Thoracic aorta (tissue), 2 donors: Measurements from ENCODE around the gene LAMA1. TPM values are rescaled to one million over a fixed set of nuclear protein-coding genes. Genes with fewer than 3 reads are reported as not detected.

ENCODE experiments used
- ATAC-seq: fragments of 150-250 bp; one replicate; pipeline ENCODE4 v1.8.0; 2017; ENCODE audit warnings: low read depth; ENCODE audit not compliant: insufficient number of reproducible peaks, low FRiP score
- DNase-seq: peaks from one replicate; pipeline ENCODE4 v3.0.0-alpha.2; 2020; ENCODE audit warnings: low spot score
- H3K27ac ChIP-seq, 2 donors: fragments of 200-600 bp; sonication (generic); 1 replicate in 1 of 2; 2 replicates in 1 of 2; pipeline ENCODE4 v1.5.1; 2016; ENCODE audit warnings: mild to moderate bottlenecking in 2 of 2, moderate library complexity in 2 of 2
- H3K27me3 ChIP-seq: fragments of 200-600 bp; sonication (generic); replicated peaks from 2 replicates; pipeline ENCODE4 v1.6.0; 2016; ENCODE audit warnings: mild to moderate bottlenecking; ENCODE audit not compliant: insufficient read depth
- H3K36me3 ChIP-seq: fragments of 200-600 bp; sonication (generic); one replicate; pipeline ENCODE4 v1.5.1; 2016
- H3K4me1 ChIP-seq, 2 donors: fragments of 200-600 bp; sonication (generic); 1 replicate in 1 of 2; 2 replicates in 1 of 2; pipeline versions ENCODE4 v1.5.1 to v1.6.0; 2016; ENCODE audit warnings: low read depth in 2 of 2, mild to moderate bottlenecking in 1 of 2; ENCODE audit not compliant: control insufficient read depth in 1 of 2
- H3K4me3 ChIP-seq: fragments of 200-600 bp; sonication (generic); 2 replicates; pipeline ENCODE4 v1.5.1; 2016; ENCODE audit warnings: mild to moderate bottlenecking
- H3K9me3 ChIP-seq: fragments of 200-600 bp; sonication (generic); 2 replicates; pipeline ENCODE4 v1.5.1; 2016
- CTCF ChIP-seq: fragments of 200-600 bp; sonication (generic); IDR thresholded peaks from one replicate; pipeline ENCODE4 v1.5.1; 2019; ENCODE audit warnings: antibody characterized with exemption
- total RNA-seq, 2 donors: library from RNA; depleted of rRNA; stranded (reverse); fragments of >200 nt; gene quantifications; one replicate each; pipeline versions ENCODE4 v1.1.0 to v1.2.3, GENCODE V29; 2016

LAMA1 gene
- total RNA-seq, 2 donors from 2014 or later: 0.56 TPM; not detected in 1

- no peak for TF ChIP-seq CTCF
- Histone ChIP-seq H3K36me3 (no peaks in the 10 kb centered on the region), H3K4me1 (no peaks in the 10 kb centered on the region), H3K4me3 (no peak overlapping the region), H3K9me3 (no peaks in the 10 kb centered on the region), H3K27ac (no peak overlapping the region), H3K27me3 (no peaks in the 10 kb centered on the region)
- ATAC-seq (no peak), DNase-seq (no peak)
Observed at GRCh38 chr18:6983366-6983765, 134.2 kb downstream of the LAMA1 start.

GRCh38 chr18:6982398-6982797 is 135.2 kb downstream of the LAMA1 start:
- DNase-seq (no peak), ATAC-seq (no peak)
- Histone ChIP-seq H3K4me1 (no peaks in the 10 kb centered on the region), H3K36me3 (no peaks in the 10 kb centered on the region), H3K27me3 (no peaks in the 10 kb centered on the region), H3K4me3 (no peak overlapping the region), H3K9me3 (no peaks in the 10 kb centered on the region), H3K27ac (no peak overlapping the region)
- TF ChIP-seq CTCF: no peak

- H3K27ac ChIP-seq: no peak overlapping the region
- no peaks in the 10 kb centered on the region for H3K9me3 ChIP-seq
- ATAC-seq (no peak), DNase-seq (no peak)
- no peaks in the 10 kb centered on the region for H3K27me3 ChIP-seq
- no peak for TF ChIP-seq CTCF
- H3K4me1 ChIP-seq: no peaks in the 10 kb centered on the region
- H3K4me3 ChIP-seq: no peak overlapping the region
- no peaks in the 10 kb centered on the region for H3K36me3 ChIP-seq
Observed at GRCh38 chr18:6980363-6980762, 137.2 kb downstream of the LAMA1 start.

DNA sequence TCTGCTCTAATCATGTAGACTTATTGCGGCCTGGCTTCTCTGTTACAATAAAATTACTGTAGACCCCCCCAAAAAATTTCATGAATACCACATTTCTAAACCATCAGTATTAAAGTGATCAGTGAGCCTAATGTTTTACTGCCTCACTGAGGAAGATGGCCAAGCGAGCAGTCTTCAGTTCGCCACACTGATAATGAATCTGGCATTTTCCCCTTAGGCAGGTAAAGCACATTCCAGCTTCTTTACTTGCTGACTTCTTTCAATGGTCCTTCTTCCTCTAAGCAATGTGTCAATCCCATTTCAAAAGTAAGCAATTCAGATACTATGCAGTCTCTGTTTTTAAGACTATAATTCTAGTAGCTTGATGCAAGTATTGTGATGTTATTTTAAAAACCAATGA is 137.6 kb downstream of the LAMA1 start:
- Histone ChIP-seq H3K27me3 (no peaks in the 10 kb centered on the region), H3K4me3 (no peak overlapping the region), H3K27ac (no peak overlapping the region), H3K4me1 (no peaks in the 10 kb centered on the region), H3K36me3 (no peaks in the 10 kb centered on the region), H3K9me3 (no peaks in the 10 kb centered on the region)
- ATAC-seq (no peak), DNase-seq (no peak)
- no peak for TF ChIP-seq CTCF

DNA sequence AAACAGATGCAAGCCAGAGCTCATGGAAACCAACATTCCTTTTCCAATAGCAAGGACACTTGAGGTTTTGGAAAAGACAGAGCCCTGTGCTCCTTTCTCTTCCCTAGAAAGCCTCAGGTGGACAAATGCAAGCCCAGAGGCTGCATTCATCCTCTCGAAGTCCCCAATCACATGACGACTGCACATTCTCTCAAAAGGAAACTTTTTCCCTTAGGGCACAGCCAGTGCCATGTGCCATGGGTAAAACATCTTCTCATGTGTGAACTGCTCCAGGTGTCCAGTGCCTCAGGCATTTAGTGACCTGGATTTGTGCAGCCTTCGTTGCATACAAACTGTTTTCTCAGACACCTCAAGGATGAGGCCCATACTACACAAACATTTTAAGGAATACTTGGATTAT is 140.7 kb downstream of the LAMA1 start:
- Histone ChIP-seq H3K9me3 (no peaks in the 10 kb centered on the region), H3K4me3 (no peak overlapping the region), H3K4me1 (no peaks in the 10 kb centered on the region), H3K36me3 (no peaks in the 10 kb centered on the region), H3K27me3 (no peaks in the 10 kb centered on the region), H3K27ac (no peak overlapping the region)
- DNase-seq (no peak), ATAC-seq (no peak)
- no peak for TF ChIP-seq CTCF
